ENCODE data around the gene ERN1. TPM values are rescaled to one million over a fixed set of nuclear protein-coding genes. Genes with fewer than 3 reads are reported as not detected.
A peak's percentile ranks its signal among the peaks of the same experiment; 100 is the strongest.

ERN1 gene
- total RNA-seq, 1 experiment from 2014 or later: 8.0 TPM

DNA sequence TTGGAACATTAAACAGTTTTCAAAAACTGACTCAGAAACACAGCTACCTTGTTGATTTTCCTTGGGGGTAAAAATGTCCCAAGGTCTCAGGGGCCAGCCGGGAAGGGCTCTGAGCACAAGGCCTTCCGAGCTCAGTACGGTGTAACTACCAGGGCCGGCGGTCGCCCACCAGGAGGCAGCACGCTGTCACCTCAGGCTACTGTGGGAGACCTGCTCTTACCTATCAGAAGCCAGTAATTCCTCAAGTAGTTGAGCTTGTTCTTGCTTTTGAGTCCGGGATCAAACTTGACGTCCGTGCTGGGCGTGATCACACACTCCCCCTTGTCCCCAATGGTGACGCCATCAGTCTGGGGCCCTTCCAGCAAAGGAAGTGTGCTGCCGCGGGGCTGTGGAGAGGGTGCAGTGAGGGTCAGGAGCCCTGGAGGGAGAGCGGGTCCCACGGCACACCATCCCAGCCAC is 66.1 kb downstream of the ERN1 start:
- CTCF ChIA-PET: interaction anchor here (1.0 to 1.1 kb wide), 4 partner anchors 16 to 218 kb away, joined by 3 to 29 read pairs (median 4); no protein-coding TSS in a partner anchor
- intact Hi-C loops (cut with micrococcal nuclease; ENCODE audit: unreplicated experiment): loop anchor here (2.0 kb wide), 1 partner anchor 69 kb away; no protein-coding TSS in a partner anchor
- Histone ChIP-seq H3K27me3 (replicated peaks; ENCODE audit: insufficient read depth, low read depth, low read length, poor library complexity) (no peaks in the 10 kb centered on the region), H3K36me3 (ENCODE audit: insufficient read depth, low read length, poor library complexity, severe bottlenecking) (no peaks in the 10 kb centered on the region), H3K27ac (ENCODE audit: low read depth, low read length, poor library complexity, severe bottlenecking) (no peak overlapping the region), H3K9me3 (ENCODE audit: low read depth, low read length, poor library complexity, severe bottlenecking) (no peaks in the 10 kb centered on the region), H3K4me1 (ENCODE audit: insufficient read depth, low read length, poor library complexity, severe bottlenecking) (no peaks in the 10 kb centered on the region), H3K4me3 (ENCODE audit: low read depth, low read length, poor library complexity, severe bottlenecking) (no peak overlapping the region)
- POLR2A ChIA-PET (ENCODE audit: low non-redundant PET): interaction anchor here (0.6 kb wide), 1 partner anchor 11 kb away, joined by 7 read pairs; no protein-coding TSS in a partner anchor
- no peak for DNase-seq (ENCODE audit: low spot score)
- no TSS peak for BruUV-seq (replicated peaks)
- TF ChIP-seq EZH2 (IDR thresholded peaks at IDR 0.05; ENCODE audit: borderline replicate concordance, low read depth, low read length, poor library complexity, severe bottlenecking): no peak
- TF ChIP-seq, protein P1, sequence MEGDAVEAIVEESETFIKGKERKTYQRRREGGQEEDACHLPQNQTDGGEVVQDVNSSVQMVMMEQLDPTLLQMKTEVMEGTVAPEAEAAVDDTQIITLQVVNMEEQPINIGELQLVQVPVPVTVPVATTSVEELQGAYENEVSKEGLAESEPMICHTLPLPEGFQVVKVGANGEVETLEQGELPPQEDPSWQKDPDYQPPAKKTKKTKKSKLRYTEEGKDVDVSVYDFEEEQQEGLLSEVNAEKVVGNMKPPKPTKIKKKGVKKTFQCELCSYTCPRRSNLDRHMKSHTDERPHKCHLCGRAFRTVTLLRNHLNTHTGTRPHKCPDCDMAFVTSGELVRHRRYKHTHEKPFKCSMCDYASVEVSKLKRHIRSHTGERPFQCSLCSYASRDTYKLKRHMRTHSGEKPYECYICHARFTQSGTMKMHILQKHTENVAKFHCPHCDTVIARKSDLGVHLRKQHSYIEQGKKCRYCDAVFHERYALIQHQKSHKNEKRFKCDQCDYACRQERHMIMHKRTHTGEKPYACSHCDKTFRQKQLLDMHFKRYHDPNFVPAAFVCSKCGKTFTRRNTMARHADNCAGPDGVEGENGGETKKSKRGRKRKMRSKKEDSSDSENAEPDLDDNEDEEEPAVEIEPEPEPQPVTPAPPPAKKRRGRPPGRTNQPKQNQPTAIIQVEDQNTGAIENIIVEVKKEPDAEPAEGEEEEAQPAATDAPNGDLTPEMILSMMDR (conservative IDR thresholded peaks at IDR 0.05; ENCODE audit: low read depth, low read length): peak; percentile 58

- Histone ChIP-seq H3K36me3 (ENCODE audit: insufficient read depth, low read length, poor library complexity, severe bottlenecking) (no peaks in the 10 kb centered on the region), H3K27me3 (replicated peaks; ENCODE audit: insufficient read depth, low read depth, low read length, poor library complexity) (no peaks in the 10 kb centered on the region), H3K27ac (ENCODE audit: low read depth, low read length, poor library complexity, severe bottlenecking) (no peak overlapping the region), H3K4me1 (ENCODE audit: insufficient read depth, low read length, poor library complexity, severe bottlenecking) (no peaks in the 10 kb centered on the region), H3K4me3 (ENCODE audit: low read depth, low read length, poor library complexity, severe bottlenecking) (no peak overlapping the region), H3K9me3 (ENCODE audit: low read depth, low read length, poor library complexity, severe bottlenecking) (no peaks in the 10 kb centered on the region)
- intact Hi-C loops (cut with micrococcal nuclease; ENCODE audit: unreplicated experiment): loop anchor here (2.0 kb wide), 1 partner anchor 70 kb away; no protein-coding TSS in a partner anchor
- DNase-seq (ENCODE audit: low spot score): no peak
- BruUV-seq (replicated peaks): no TSS peak
- ChIA-PET CTCF (interaction anchor here (1.0 to 1.5 kb wide), 4 partner anchors 69 to 219 kb away, joined by 3 to 29 read pairs (median 4); no protein-coding TSS in a partner anchor), POLR2A (ENCODE audit: low non-redundant PET) (no interaction called here)
- no peak for TF ChIP-seq EZH2 (IDR thresholded peaks at IDR 0.05; ENCODE audit: borderline replicate concordance, low read depth, low read length, poor library complexity, severe bottlenecking)
- TF ChIP-seq, protein P1 (conservative IDR thresholded peaks at IDR 0.05; ENCODE audit: low read depth, low read length): no peak
Measured at GRCh38 chr17:64063088-64063487, 66.9 kb downstream of the ERN1 start.

- intact Hi-C loops (cut with micrococcal nuclease; ENCODE audit: unreplicated experiment): no loop called here
- Histone ChIP-seq H3K4me1 (ENCODE audit: insufficient read depth, low read length, poor library complexity, severe bottlenecking) (no peaks in the 10 kb centered on the region), H3K27me3 (replicated peaks; ENCODE audit: insufficient read depth, low read depth, low read length, poor library complexity) (no peaks in the 10 kb centered on the region), H3K36me3 (ENCODE audit: insufficient read depth, low read length, poor library complexity, severe bottlenecking) (no peaks in the 10 kb centered on the region), H3K9me3 (ENCODE audit: low read depth, low read length, poor library complexity, severe bottlenecking) (no peaks in the 10 kb centered on the region), H3K27ac (ENCODE audit: low read depth, low read length, poor library complexity, severe bottlenecking) (no peak overlapping the region), H3K4me3 (ENCODE audit: low read depth, low read length, poor library complexity, severe bottlenecking) (no peak overlapping the region)
- ChIA-PET CTCF (interaction anchor here (0.6 to 1.5 kb wide), 2 partner anchors 72 to 221 kb away, joined by 3 to 4 read pairs; no protein-coding TSS in a partner anchor), POLR2A (ENCODE audit: low non-redundant PET) (no interaction called here)
- TF ChIP-seq EZH2 (IDR thresholded peaks at IDR 0.05; ENCODE audit: borderline replicate concordance, low read depth, low read length, poor library complexity, severe bottlenecking): no peak
- TF ChIP-seq, protein P1 (conservative IDR thresholded peaks at IDR 0.05; ENCODE audit: low read depth, low read length): no peak
- no TSS peak for BruUV-seq (replicated peaks)
- DNase-seq (ENCODE audit: low spot score): no peak
Measured at GRCh38 chr17:64061178-64061898, 68.6 kb downstream of the ERN1 start.
